Epithelial cell of proximal tubule (primary cell): ENCODE measurements around the gene ARL2BP. TPM values are rescaled to one million over a fixed set of nuclear protein-coding genes. Genes with fewer than 3 reads are reported as not detected.
A peak's percentile ranks its signal among the peaks of the same experiment; 100 is the strongest.

ENCODE experiments used
- DNase-seq: peaks from one replicate; pipeline ENCODE4 v3.0.0-alpha.2; 2011; ENCODE audit warnings: low read depth
- H3K4me3 ChIP-seq: 2 replicates; pipeline ENCODE4 v1.5.1; 2011; ENCODE audit warnings: low read depth, mild to moderate bottlenecking, low read length
- total RNA-seq: library from RNA; depleted of rRNA; stranded (reverse); fragments of >200 nt; gene quantifications from 2 replicates; pipeline ENCODE4 v1.2.3, GENCODE V29; 2015
- TF ChIP-seq, protein P1 (sequence below): conservative IDR thresholded peaks from 2 replicates; pipeline ENCODE4 v1.5.1; 2012; ENCODE audit warnings: low read depth, mild to moderate bottlenecking, low read length

Gene ARL2BP
- total RNA-seq, 1 donor from 2014 or later = 44.6 TPM

DNA sequence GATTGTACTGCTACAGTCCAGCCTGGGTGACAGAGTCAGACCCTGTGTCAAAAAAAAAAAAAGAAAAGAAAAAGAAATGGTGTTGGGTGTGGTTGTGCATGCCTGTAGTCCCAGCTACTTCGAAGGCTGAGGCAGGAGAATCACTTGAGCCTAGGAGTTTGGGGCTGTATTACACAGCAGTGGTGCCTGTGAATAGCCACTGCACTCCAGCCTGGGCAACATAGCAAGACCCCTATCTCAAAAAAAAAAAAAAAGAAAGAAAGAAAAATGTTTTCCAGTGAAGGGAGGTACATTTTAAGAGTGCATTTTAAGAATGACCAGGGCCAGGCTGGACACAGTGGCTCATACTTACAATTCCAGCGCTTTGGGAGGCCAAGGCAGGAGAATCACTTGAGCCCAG lies 6.3 kb downstream of the ARL2BP start:
- H3K4me3 ChIP-seq = no peak overlapping the region
- DNase-seq = no peak
- TF ChIP-seq, protein P1, sequence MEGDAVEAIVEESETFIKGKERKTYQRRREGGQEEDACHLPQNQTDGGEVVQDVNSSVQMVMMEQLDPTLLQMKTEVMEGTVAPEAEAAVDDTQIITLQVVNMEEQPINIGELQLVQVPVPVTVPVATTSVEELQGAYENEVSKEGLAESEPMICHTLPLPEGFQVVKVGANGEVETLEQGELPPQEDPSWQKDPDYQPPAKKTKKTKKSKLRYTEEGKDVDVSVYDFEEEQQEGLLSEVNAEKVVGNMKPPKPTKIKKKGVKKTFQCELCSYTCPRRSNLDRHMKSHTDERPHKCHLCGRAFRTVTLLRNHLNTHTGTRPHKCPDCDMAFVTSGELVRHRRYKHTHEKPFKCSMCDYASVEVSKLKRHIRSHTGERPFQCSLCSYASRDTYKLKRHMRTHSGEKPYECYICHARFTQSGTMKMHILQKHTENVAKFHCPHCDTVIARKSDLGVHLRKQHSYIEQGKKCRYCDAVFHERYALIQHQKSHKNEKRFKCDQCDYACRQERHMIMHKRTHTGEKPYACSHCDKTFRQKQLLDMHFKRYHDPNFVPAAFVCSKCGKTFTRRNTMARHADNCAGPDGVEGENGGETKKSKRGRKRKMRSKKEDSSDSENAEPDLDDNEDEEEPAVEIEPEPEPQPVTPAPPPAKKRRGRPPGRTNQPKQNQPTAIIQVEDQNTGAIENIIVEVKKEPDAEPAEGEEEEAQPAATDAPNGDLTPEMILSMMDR = no peak

DNA sequence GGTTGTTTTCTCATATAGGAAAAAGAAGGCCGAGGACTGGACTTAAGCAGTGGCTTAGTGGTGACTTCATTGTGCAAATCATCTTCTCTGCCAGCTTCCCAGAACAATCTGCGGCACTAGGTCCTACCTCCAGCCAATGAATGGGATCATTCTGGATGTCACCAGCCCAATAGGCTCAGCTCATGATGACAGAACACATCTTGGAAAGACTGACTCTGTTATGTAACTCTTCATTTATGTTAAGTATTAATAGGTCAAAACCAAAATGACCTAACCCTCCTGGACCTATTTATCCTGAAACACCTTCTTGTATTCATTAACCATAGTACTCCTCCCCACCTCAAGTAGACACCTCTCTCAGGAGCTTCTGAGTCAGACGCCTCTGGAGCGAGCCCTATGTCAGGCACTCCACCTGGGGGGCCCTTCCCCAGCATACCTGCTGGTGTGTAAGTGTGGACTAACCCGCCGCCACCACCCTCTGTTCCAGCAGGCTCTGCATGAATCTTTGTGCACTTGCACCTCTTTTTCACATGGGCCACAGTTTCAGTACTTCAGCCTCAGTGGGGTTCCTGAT lies 7.2 kb downstream of the ARL2BP start:
- TF ChIP-seq, protein P1 = no peak
- DNase-seq = peak; percentile 81
- H3K4me3 ChIP-seq = no peak overlapping the region

DNA sequence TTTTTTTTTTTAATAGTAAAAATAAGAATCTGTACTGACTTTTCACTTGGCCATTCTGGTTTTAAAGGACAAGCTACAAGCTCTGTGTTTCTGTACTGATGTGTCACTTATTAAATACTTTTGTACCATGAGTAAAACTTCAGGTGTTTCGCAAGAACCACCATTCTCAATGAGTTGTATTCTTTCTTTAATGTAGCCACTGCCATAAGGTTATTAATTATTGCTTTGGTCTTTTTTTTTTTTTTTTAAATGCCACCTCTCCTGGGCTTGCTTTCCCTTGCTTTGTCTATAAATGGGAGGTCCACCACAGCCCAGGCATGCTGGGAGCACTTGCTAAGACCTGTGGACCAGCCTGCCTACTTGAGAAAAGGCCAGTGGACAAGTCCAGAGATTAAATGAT lies 8.4 kb downstream of the ARL2BP start:
- DNase-seq = no peak
- H3K4me3 ChIP-seq = no peak overlapping the region
- TF ChIP-seq, protein P1 = no peak

DNA sequence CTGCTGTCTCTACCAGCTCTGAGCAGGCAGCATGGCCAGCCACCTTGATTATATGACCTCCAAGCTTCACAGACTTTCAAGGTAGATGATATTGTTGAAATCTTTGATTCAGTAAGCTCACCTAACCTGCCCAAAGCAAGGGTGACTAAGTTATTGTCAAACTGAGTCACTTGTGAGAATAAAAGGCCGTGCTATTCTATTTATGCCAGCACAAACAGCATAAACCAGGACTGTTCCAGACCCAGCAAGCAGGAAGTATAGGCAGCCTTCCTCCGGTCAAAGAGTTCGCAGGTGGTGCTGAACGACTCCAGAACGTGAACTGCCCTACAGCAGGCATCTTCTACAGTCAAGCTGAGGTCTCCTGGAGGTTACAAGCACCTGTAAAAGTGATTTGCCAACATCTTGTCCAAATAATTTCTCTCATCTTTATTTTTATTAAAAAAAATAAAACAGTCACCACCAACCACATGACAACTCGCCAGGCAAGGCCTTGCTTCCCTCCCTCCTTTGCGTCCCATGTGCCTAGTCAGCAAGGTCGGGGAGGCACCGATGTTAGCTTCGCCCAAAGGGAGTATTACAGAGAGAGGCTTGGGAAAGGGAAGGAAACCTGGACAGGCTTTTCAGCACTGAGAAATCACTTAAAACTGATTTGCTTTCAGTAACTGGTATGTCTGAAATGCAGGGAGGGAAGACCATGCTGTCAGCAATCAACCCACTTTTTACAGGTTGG lies 10.8 kb downstream of the ARL2BP start:
- TF ChIP-seq, protein P1 = no peak
- H3K4me3 ChIP-seq = no peak overlapping the region
- no peak for DNase-seq

DNA sequence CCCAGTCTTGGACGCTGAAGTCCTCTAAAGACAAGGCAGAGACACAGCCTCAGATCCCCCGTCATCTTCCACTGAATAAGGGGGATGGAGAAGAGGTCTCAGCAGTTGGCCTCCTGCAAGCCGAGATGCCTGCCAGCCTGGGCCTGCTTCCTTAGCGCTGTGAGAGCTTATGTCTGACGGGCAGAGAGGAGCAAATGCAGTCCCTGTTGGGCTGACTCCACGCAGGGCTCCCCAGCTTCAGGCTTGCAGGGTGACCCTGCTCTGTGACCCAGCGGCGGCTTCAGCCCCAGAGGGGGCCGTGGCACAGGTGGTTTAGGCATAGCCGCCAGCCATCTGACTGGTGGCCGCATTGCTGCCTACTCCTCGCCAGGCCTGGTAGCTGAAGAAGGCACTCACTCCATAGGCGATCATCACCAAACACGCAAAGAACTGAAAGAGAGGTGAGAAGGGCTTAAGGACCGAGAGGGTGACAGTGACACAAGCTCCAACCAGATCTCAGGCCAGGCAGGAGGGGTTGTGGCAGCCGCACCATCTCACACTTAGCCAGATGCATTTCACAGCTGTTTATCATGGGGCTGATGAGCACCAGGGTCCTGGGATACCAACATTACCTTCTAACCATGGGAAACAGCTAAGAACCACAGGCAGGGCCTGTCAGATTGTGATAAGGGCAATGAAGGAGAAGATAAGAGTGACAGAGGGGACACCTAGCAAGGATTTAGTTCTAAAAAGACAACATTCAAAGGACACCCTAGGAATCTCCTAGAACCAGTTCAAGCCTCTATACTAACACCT lies 11.7 kb downstream of the ARL2BP start:
- TF ChIP-seq, protein P1 = no peak
- H3K4me3 ChIP-seq = no peak overlapping the region
- no peak for DNase-seq

DNA sequence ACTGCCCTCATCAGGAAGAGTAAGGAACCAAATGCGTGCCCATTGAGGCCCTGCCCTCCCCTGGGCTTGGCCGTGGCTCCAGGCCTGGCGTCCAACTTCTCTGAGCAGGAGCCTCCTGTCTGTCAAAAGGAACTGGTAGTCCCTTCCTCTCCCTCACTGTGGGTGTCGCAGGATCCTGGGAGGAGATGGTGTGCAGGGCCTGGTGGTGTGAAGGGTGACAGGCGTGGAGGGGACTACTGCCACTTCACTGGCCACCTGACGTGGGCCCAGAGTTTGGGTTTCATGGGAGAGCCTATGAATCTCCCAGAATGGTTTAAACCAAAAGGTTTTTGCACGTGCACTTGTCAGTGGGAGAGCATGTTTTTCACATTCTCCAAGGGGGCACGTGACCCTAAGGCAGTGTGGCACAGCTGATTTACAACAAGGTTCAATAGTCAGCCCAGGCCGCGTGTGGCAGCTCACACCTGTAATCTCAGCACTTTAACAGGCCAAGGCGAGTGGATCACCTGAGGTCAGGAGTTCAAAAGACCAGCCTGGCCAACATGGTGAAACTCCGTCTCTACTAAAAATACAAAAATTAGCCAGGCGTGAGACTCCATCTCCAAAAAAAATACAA lies 12.5 kb downstream of the ARL2BP start:
- TF ChIP-seq, protein P1 = no peak

More for the DNA sequence above, 12.5 kb downstream of the ARL2BP start:
- no peak overlapping the region for H3K4me3 ChIP-seq
- no peak for DNase-seq
